K562 (cell line): Measurements from ENCODE around the gene ZNF174. TPM values are rescaled to one million over a fixed set of nuclear protein-coding genes. Genes with fewer than 3 reads are reported as not detected.

ENCODE experiments used
- CTCF ChIP-seq, 3 experiments: IDR thresholded peaks in 2 of 3; conservative IDR thresholded peaks in 1 of 3; 2 replicates each; pipeline ENCODE4 v1.5.1; 2011 to 2012; ENCODE audit warnings: low read length in 3 of 3, mild to moderate bottlenecking in 3 of 3, control low read depth in 2 of 3, improper control_type of control experiment in 1 of 3, inconsistent platforms in 1 of 3, low read depth in 1 of 3, mixed read lengths in 1 of 3, moderate library complexity in 1 of 3; ENCODE audit not compliant: insufficient read depth in 2 of 3
- CUX1 ChIP-seq: fragments of 200-800 bp; sonication (Bioruptor generic); IDR thresholded peaks from 2 replicates; pipeline ENCODE4 v1.6.1; 2016; ENCODE audit warnings: missing genetic modification characterization, missing compliant biosample characterization
- FIP1L1 ChIP-seq: fragments of 200-400 bp; formaldehyde crosslinking; IDR thresholded peaks from 2 replicates; pipeline ENCODE4 v1.6.1; 2018; ENCODE audit warnings: mild to moderate bottlenecking, low read depth, low read length; ENCODE audit not compliant: poor library complexity, severe bottlenecking
- GTF3C2 ChIP-seq: IDR thresholded peaks from 3 replicates; pipeline ENCODE4 v1.6.1; 2011; ENCODE audit warnings: borderline replicate concordance, mild to moderate bottlenecking, moderate library complexity; ENCODE audit not compliant: insufficient read length; ENCODE audit errors: extremely low read depth
- RBFOX2 ChIP-seq: fragments of 200-400 bp; formaldehyde crosslinking; IDR thresholded peaks from 2 replicates; pipeline ENCODE4 v1.6.1; 2017; ENCODE audit warnings: low read depth, mild to moderate bottlenecking, low read length, moderate library complexity
- U2AF2 ChIP-seq: fragments of 200-400 bp; formaldehyde crosslinking; optimal IDR thresholded peaks from 2 replicates; pipeline ENCODE3; 2017; ENCODE audit warnings: low read depth, mild to moderate bottlenecking, low read length
- XRCC4 ChIP-seq: IDR thresholded peaks from one replicate; pipeline ENCODE4 v1.6.1; 2011; ENCODE audit not compliant: insufficient read depth, insufficient read length; ENCODE audit errors: extremely low read depth
- polyA plus RNA-seq, 8 experiments: library from polyadenylated mRNA; depleted of rRNA in 4 of 8; stranded (reverse) in 5 of 8; unstranded in 3 of 8; fragments of >200 nt; fragmentation: Nextera tagmentation in 2 of 8; fragmentation: Illumina TruSeq in 1 of 8; extraction: Ambion mirVana in 2 of 8; extraction: Trizol in 1 of 8; gene quantifications; 2 replicates each; pipeline versions ENCODE4 v1.2.1 to v1.2.3, GENCODE V29; 2011 to 2014; ENCODE audit warnings: inconsistent platforms in 1 of 8, missing spikeins in 1 of 8
- total RNA-seq, 7 experiments: library from RNA; depleted of rRNA in 6 of 7; stranded (reverse); fragments of >200 nt in 6 of 7; fragmentation: Illumina TruSeq in 2 of 7; extraction: Trizol in 2 of 7; gene quantifications; 2 replicates each; pipeline versions ENCODE4 v1.2.1 to v1.2.3, GENCODE V29; 2011 to 2021; ENCODE audit warnings: low replicate concordance in 1 of 7
- TF ChIP-seq, protein P1 (sequence below), 2 experiments: fragments of 450-650 bp in 1 of 2; sonication (generic) in 1 of 2; formaldehyde crosslinking in 1 of 2; IDR thresholded peaks in 1 of 2; conservative IDR thresholded peaks in 1 of 2; 2 replicates each; pipeline versions ENCODE4 v1.6.1 to v1.8.1; 2016 to 2023; ENCODE audit warnings: mild to moderate bottlenecking in 2 of 2, moderate library complexity in 2 of 2, inconsistent platforms in 1 of 2, missing genetic modification reagents in 1 of 2
- TF ChIP-seq, protein P2 (sequence below), 2 experiments: fragments of 450-650 bp; conservative IDR thresholded peaks; 2 replicates each; pipeline ENCODE4 v1.6.1; 2017; ENCODE audit warnings: mild to moderate bottlenecking in 2 of 2, moderate library complexity in 2 of 2

The ZNF174 gene
- total and polyA plus RNA-seq, 9 of the 15 experiments (the other 6 are each of a cell fraction or from before 2014, with no cell fraction given) = 5.1 to 19.1 (median 12.5) TPM

DNA sequence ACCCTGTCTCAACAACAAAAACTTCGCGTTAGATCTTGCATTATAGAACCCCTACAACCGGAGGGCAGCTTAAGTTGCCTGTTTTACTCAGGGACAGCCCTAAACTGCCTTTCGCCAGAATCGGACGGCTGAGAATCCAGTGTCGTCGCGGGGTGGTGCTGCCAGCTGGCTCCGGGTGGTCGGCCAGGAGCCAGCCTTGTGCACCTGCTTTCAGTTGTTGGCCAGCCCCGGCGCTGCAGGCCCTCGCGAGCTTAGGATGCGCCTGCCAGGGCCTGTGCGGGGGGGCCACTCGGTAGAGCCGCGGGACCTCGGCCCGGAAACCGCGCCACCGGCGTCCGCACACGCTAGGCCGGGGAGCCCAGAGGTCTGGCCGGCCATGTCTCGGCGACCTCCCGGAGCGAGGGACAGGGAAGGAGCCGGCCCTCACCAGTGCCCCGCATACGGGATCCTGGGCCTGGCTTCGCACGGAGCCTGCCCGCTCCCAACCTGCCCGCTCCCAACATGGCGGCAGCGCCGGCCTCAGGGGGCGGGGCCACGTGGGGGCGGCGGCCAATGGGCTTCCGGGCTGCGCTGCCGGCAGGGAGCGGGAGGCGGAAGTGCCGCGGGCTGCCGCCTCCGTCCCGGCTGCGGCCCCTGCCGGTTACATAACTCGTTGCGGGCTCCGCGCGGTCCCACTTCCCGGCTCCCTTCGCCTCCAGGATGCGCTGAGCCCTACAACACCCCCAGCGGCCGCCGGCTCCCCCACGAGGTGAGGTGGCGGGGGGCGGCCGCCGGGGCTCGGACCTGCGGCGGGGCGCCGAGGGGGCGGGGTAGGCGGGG, 56.6 kb downstream of the ZNF174 start (continued):
- TF ChIP-seq, protein P1, sequence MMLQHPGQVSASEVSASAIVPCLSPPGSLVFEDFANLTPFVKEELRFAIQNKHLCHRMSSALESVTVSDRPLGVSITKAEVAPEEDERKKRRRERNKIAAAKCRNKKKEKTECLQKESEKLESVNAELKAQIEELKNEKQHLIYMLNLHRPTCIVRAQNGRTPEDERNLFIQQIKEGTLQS (IDR thresholded peaks at IDR 0.05) = no peak
- TF ChIP-seq, protein P1 (CRISPR knock-in tag; conservative IDR thresholded peaks at IDR 0.05) = peak; percentile 47; the same call in 1 of the 2 replicates
- peak; percentile 35 to 93 (median 79); a peak in 4 of 6 replicates for TF ChIP-seq CTCF (IDR thresholded peaks at IDR 0.05 in 2 of 3, conservative IDR thresholded peaks at IDR 0.05 in 1 of 3; ENCODE audit: insufficient read depth in 2 of 3, low read depth in 1 of 3, low read length in 3 of 3)
- TF ChIP-seq RBFOX2 = peak; percentile 96
- no peak for TF ChIP-seq GTF3C2
- no peak for TF ChIP-seq CUX1 (CRISPR knock-in tag)
- TF ChIP-seq XRCC4 = no peak
- TF ChIP-seq, protein P2, sequence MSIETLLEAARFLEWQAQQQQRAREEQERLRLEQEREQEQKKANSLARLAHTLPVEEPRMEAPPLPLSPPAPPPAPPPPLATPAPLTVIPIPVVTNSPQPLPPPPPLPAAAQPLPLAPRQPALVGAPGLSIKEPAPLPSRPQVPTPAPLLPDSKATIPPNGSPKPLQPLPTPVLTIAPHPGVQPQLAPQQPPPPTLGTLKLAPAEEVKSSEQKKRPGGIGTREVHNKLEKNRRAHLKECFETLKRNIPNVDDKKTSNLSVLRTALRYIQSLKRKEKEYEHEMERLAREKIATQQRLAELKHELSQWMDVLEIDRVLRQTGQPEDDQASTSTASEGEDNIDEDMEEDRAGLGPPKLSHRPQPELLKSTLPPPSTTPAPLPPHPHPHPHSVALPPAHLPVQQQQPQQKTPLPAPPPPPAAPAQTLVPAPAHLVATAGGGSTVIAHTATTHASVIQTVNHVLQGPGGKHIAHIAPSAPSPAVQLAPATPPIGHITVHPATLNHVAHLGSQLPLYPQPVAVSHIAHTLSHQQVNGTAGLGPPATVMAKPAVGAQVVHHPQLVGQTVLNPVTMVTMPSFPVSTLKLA (conservative IDR thresholded peaks at IDR 0.05) = peak; percentile 89 to 93
- TF ChIP-seq FIP1L1 = no peak
- no peak for TF ChIP-seq U2AF2
